Measurements from ENCODE around the gene C10orf71.

The C10orf71 gene

DNA sequence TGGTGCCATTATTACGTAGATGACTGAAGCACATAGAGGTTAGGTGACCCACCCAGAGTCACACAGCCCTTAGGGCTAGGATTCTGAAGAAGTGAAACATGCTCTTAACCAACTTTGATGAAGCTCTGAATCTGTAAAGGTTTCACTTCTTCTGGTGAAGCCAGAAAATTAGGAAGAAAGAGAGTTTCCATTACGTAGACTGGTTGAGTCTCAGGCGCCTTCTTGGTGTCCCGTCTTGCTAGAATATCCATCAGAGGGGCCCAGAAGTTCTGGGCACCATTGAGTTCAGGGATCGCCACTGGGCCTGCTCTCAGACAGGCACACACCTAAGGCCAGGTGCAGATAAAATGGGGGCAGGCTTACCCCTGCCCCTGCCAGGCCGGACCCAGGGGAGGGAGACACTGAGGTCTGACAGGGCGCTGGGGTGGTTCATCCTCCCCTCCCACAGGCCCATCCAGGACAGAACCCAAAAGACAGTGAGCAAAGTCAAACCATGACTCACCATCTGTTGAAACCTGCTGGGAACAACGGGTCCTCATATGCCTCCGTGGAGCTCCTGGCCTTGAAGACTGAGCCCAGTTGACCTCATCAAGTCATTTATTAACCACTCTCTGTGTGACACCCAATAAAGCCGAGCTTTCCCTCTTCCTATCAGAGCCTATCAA, 63.8 kb downstream of the C10orf71 start:
- DNase-seq = no peak

DNA sequence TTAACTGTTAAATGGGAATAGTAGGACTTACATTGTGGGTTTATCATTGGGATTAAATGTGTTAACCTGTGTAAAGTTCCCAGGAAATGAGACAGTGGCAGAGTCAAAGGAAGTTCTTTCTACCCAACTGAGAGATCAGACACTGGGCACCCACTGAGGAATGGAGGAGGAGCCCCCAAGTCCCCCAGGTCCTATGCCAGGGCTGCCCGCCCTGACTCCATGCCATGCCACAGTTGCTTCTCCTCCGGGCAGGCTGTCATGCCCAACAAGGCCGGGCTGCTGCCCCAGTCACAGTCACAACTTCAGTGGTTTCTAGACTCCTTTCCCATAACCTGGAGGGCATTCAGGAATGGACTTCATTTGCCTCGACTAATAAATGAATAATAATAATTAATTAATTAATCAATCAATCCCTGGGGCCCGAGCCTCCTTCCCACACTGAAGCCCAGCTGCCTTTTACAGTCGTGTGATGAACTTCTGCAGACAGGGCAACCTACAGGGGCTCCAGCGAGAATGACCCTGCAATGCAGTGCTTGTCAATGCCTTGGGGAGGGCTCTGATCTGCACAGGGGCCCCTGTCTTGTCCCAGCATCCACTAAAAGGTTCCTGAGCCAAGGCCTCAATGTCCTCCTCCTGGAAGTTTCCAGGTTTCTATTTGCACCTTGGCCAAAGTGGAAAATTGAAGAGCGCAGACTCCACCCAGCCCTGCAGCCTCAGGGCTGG, 64.5 kb downstream of the C10orf71 start:
- DNase-seq = no peak

GRCh38 chr10:49364051-49364450, 65.1 kb downstream of the C10orf71 start:
- no peak for DNase-seq

DNA sequence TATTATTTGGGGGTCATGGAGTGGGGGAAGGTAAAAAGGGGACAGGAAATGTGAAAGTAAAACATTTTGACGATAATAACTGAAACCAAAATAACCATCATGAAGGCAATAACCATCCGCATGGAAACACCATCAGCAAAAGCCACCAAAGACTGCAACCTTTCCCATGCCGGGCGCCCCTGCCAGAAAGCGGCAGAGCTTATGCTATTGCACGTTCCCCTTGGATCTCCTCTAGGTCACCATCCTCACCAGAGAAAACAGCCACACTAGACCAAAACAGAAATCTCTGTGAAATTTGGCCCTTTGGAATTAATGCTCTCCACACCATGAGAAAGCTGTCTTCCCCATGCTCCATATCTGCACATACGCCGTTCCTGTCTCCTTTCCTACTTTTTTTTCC, 65.8 kb downstream of the C10orf71 start:
- DNase-seq = no peak

DNA sequence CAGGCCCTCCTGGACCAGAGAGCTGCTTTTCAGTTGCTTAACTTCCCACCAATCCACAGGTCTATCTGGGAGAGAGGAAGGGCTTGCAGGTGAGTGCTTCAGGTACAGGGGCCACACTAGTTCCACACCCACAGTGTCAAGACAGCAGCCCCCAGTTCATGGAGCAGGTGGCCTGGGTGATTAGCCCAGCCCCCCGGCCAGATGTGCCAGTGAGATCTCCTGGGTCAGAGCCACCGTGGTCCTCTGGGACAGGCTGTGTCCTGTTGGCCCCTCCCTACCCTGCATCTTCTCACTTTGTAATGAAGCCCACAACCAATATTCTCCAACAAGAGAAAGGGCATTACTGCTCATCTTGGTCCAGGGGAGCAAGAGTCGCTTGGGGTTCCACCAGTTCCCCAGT, 66.3 kb downstream of the C10orf71 start:
- no peak for DNase-seq

- no peak for DNase-seq
These were observed 66.9 kb downstream of the C10orf71 start for GRCh38 chr10:49365675-49366415.

- no peak for DNase-seq
These were observed 67.5 kb downstream of the C10orf71 start for GRCh38 chr10:49366460-49366859.

GRCh38 chr10:49367600-49367999, 68.6 kb downstream of the C10orf71 start:
- DNase-seq = no peak

DNA sequence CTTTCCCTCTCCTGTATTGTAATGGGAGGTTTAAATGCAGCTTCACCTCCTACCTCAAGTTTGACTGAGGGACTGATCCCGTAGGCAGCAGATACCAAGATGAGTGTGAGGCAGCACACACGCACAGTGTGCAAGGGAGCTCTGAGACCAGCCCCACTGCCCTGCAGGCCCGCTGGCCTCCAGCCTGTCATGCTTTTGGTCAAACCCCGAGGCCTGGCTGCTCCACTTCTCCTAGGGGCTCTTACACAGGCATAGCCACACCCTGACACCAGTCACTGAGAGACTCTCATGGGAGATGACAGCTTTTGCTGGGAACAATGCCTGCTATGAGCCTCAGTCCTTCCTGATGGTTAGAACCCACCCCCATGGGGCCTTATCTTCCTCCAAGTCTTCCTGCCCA, 69.3 kb downstream of the C10orf71 start:
- no peak for DNase-seq

DNA sequence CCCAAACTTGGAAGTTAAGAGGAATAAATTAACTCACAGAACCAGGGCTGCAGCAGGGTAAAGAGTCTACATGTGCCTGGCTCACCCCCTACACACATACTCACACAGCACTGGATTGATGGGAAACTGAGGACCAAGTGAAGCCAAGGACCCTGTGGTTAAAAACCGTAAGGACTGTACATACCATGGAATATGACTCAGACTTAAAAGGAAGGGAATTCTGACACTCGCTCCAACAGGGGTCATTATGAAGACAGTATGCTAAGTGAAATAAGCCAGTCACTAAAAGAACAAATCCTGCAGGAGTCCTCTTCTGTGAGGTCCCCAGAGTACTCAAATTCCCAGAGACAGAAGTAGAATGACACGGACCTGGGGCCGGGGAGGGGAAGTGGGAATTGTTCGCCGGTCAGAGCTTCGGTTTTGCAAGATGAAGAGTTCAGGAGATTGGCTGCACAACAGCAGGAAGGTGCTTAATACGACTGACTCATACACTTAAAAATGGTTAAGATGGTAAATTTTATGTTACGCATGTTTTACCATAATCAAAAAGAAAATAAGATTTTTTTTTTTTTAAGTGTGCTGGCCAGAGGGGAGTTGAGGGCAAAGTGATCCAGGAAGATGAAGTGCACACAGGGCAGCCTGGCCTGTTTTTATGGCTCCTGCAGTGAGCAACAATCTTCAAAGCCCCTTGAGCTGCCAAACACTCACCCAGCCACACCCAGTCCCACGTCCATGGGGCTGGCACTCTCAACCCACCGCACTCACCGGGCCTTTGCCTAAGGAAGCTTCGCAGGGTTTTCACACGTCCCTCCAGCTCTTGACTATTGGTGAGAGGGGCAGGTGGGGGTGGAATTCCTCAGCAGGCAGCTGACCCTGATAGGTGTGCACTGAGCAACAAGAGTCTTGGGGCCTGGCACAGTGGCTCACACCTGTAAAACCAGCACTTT, 70.5 kb downstream of the C10orf71 start:
- no peak for DNase-seq

GRCh38 chr10:49370326-49371100, 71.5 kb downstream of the C10orf71 start:
- no peak for DNase-seq

GRCh38 chr10:49371967-49372366, 73.0 kb downstream of the C10orf71 start:
- DNase-seq = no peak

GRCh38 chr10:49373361-49373760, 74.4 kb downstream of the C10orf71 start:
- no peak for DNase-seq

GRCh38 chr10:49374740-49375139, 75.8 kb downstream of the C10orf71 start:
- DNase-seq = no peak

DNA sequence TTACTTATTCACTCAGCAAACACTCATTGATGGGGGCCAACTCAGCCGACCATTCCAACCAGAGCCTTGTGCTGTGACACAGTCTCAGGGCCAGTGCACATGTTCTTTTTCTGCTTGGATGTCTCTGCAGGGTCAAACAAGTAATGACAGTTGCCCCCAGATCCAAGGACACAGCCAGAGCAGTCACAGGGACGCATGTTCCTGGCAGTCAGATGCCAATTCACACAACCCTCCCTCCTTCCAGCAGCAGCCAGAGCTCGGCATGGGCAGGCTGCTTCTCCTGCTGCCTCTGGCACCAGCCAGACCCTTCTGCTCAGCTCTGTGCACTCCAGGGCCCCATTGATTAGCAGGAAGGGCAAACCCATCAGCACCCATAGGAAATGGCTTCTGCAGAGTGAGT, 76.6 kb downstream of the C10orf71 start:
- DNase-seq = peak in 1 of 2 experiments; percentile 7

Measured in NCI-H446 (cell line).